Activated CD4-positive, alpha-beta T cell treated with anti-CD3 and anti-CD28 coated beads, Interleukin-2, amount 10 ng/mL, durations not matched to agents 24 days and 14 days (primary cell): ENCODE results near the gene CDH4. TPM values are rescaled to one million over a fixed set of nuclear protein-coding genes. Genes with fewer than 3 reads are reported as not detected.

ENCODE experiments used
- DNase-seq: peaks from one replicate; pipeline ENCODE4 v3.0.0; 2022
- H3K27ac Mint-ChIP-seq: one replicate; pipeline ENCODE4 v1.8.0; 2022; ENCODE audit warnings: mild to moderate bottlenecking, mixed read lengths
- H3K27me3 Mint-ChIP-seq: one replicate; pipeline ENCODE4 v1.8.0; 2022; ENCODE audit warnings: mixed read lengths
- H3K36me3 Mint-ChIP-seq: one replicate; pipeline ENCODE4 v1.8.0; 2022; ENCODE audit warnings: low read depth, mild to moderate bottlenecking, mixed read lengths
- H3K4me1 Mint-ChIP-seq: one replicate; pipeline ENCODE4 v1.8.0; 2021; ENCODE audit warnings: mixed read lengths
- H3K4me3 Mint-ChIP-seq: one replicate; pipeline ENCODE4 v1.8.0; 2022; ENCODE audit warnings: mild to moderate bottlenecking, moderate library complexity, mixed read lengths
- H3K9me3 Mint-ChIP-seq: one replicate; pipeline ENCODE4 v1.8.0; 2021; ENCODE audit warnings: mixed read lengths
- intact Hi-C: fragments of 100-400 bp; cut with micrococcal nuclease; formaldehyde crosslinking; loops from one replicate; pipeline ENCODE4 v1.15.1; 2023
- total RNA-seq: library from RNA; stranded (reverse); gene quantifications from 2 replicates; pipeline ENCODE4 v1.2.3, GENCODE V29; 2022

Gene CDH4
- total RNA-seq, 1 donor from 2014 or later, result not detected

DNA sequence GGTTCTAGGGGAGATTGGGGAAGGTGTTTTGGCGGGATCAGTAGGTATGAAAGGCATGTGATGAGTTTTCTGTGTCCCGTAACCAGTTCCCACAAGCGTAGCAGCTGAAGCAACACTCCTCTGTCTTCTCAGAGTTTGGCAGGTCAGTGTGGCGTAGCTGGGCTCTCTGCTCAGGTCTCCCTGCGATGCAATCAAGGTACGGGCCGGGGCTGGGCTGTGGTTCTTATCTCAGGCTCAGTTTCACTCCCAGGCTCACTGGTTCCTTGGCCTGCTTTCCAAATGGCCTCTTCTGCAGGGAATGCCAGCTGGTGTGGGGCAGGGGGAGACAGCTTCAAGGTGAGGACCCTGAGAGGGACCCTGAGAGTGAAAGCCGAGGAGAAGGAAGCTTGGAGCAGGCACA lies 280.7 kb downstream of the CDH4 start:
- intact Hi-C loops, result no loop called here
- Mint-ChIP-seq H3K4me3 (no peak overlapping the region), H3K36me3 (no peaks in the 10 kb centered on the region), H3K4me1 (no peaks in the 10 kb centered on the region), H3K27ac (no peak overlapping the region), H3K27me3 (no peaks in the 10 kb centered on the region), H3K9me3 (no peaks in the 10 kb centered on the region)
- DNase-seq, result no peak

DNA sequence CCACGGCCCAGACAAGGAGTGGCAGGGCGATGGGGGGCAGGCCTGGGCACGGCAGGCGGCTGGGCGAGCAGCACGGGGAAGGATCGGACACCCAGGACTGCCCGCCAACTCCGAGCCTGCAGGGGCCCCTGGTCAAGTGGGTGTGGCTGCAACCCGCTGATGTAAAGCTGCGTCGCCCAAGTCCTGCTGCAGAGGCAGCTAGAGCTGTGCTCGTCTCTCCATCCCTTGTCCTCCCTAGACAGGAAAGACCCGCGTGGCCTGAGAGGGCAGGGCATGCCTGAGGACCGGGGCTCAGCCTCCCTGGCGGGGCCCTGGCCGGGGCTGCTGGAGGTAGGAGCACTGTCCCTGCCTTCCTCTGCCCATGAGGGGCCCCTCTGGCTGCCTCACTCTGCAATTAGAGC lies 281.2 kb downstream of the CDH4 start:
- no peaks in the 10 kb centered on the region for H3K36me3 Mint-ChIP-seq
- intact Hi-C loops, result no loop called here
- DNase-seq, result no peak
- no peak overlapping the region for H3K4me3 Mint-ChIP-seq
- no peak overlapping the region for H3K27ac Mint-ChIP-seq
- no peaks in the 10 kb centered on the region for H3K27me3 Mint-ChIP-seq
- H3K9me3 Mint-ChIP-seq, result no peaks in the 10 kb centered on the region
- no peaks in the 10 kb centered on the region for H3K4me1 Mint-ChIP-seq

GRCh38 chr20:61534346-61534745 lies 282.3 kb downstream of the CDH4 start:
- H3K36me3 Mint-ChIP-seq, result no peaks in the 10 kb centered on the region
- H3K4me1 Mint-ChIP-seq, result no peaks in the 10 kb centered on the region
- intact Hi-C loops, result no loop called here
- no peak for DNase-seq
- no peak overlapping the region for H3K27ac Mint-ChIP-seq
- H3K9me3 Mint-ChIP-seq, result no peaks in the 10 kb centered on the region
- H3K4me3 Mint-ChIP-seq, result no peak overlapping the region
- no peaks in the 10 kb centered on the region for H3K27me3 Mint-ChIP-seq

- intact Hi-C loops, result no loop called here
- H3K27me3 Mint-ChIP-seq, result no peaks in the 10 kb centered on the region
- H3K36me3 Mint-ChIP-seq, result no peaks in the 10 kb centered on the region
- DNase-seq, result no peak
- H3K4me3 Mint-ChIP-seq, result no peak overlapping the region
- H3K4me1 Mint-ChIP-seq, result no peaks in the 10 kb centered on the region
- H3K9me3 Mint-ChIP-seq, result no peaks in the 10 kb centered on the region
- H3K27ac Mint-ChIP-seq, result no peak overlapping the region
Observed at GRCh38 chr20:61535091-61535490, 283.0 kb downstream of the CDH4 start.

DNA sequence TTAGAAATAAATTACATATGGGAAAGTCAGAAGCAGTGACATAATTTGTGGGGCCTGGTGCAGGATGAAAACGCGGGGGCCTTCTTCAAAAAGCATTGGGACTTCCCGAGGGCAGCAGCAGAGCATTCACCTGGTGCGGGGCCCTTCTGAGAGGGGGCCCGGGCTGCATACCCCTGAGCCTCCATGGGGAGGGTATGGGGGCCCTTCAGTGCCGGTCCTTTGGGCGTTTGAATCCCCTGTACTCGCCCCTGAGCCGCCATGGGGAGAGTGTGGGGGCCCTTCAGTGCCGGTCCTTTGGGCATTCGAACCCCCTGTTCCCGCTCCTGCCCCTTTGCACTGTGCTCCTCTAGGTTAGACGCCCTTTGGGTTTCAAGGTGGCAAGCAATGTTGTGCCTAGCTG lies 283.5 kb downstream of the CDH4 start:
- no peaks in the 10 kb centered on the region for H3K27me3 Mint-ChIP-seq
- no peaks in the 10 kb centered on the region for H3K9me3 Mint-ChIP-seq
- H3K27ac Mint-ChIP-seq, result no peak overlapping the region

DNA sequence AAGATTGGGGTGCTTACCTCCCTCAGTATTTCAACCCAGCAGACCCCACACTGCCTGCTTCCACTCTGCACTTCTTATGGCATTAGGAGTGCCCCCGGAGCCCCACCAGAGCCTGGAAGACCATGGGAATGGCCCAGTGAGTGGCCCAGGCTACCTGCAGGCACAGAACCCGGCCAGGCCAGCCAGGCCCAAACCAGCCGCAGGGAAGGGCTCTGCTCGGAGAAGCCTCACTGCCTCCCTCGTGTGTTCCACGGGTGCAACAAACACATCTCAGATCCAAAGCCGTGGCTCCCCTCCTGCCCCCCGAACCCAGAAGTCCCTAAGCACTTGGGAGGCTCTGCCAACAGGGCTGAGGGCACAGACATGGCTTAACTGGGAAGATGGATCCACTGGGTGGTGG lies 283.9 kb downstream of the CDH4 start:
- Mint-ChIP-seq H3K27ac (no peak overlapping the region), H3K36me3 (no peaks in the 10 kb centered on the region), H3K4me1 (no peaks in the 10 kb centered on the region), H3K27me3 (no peaks in the 10 kb centered on the region), H3K4me3 (no peak overlapping the region), H3K9me3 (no peaks in the 10 kb centered on the region)
- intact Hi-C loops, result no loop called here
- no peak for DNase-seq

More for the DNA sequence above, 283.5 kb downstream of the CDH4 start:
- H3K4me1 Mint-ChIP-seq, result no peaks in the 10 kb centered on the region
- DNase-seq, result no peak
- intact Hi-C loops, result no loop called here
- H3K4me3 Mint-ChIP-seq, result no peak overlapping the region
- no peaks in the 10 kb centered on the region for H3K36me3 Mint-ChIP-seq

DNA sequence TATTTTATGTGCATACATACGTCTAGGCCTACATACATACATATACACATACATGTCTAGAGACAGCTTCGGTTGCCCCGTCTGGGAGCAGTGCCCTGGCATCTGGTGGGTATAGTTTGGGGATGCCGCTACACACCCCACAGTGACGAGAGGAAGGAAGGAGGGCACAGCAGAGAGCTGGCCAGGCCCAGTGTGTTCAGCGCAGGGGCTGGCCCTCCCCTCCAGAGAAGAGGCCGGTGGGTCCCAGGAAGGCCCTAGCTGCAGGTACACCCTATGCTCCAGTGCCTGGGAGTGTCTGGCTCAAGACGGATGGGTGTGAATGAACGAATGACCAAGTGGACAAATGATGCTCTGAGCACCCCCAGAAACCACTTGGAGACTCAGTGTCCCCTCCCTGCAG lies 284.6 kb downstream of the CDH4 start:
- no peaks in the 10 kb centered on the region for H3K4me1 Mint-ChIP-seq
- no peaks in the 10 kb centered on the region for H3K9me3 Mint-ChIP-seq
- DNase-seq, result no peak
- H3K36me3 Mint-ChIP-seq, result no peaks in the 10 kb centered on the region
- H3K27ac Mint-ChIP-seq, result no peak overlapping the region
- intact Hi-C loops, result no loop called here
- no peak overlapping the region for H3K4me3 Mint-ChIP-seq
- no peaks in the 10 kb centered on the region for H3K27me3 Mint-ChIP-seq

- Mint-ChIP-seq H3K4me3 (no peak overlapping the region), H3K9me3 (no peaks in the 10 kb centered on the region), H3K27me3 (no peaks in the 10 kb centered on the region), H3K4me1 (no peaks in the 10 kb centered on the region), H3K36me3 (no peaks in the 10 kb centered on the region), H3K27ac (no peak overlapping the region)
- no peak for DNase-seq
- intact Hi-C loops, result no loop called here
Observed at GRCh38 chr20:61537239-61538182, 285.4 kb downstream of the CDH4 start.

GRCh38 chr20:61538183-61538942 lies 286.3 kb downstream of the CDH4 start:
- intact Hi-C loops, result no loop called here
- no peak overlapping the region for H3K27ac Mint-ChIP-seq
- no peaks in the 10 kb centered on the region for H3K36me3 Mint-ChIP-seq
- H3K4me1 Mint-ChIP-seq, result no peaks in the 10 kb centered on the region
- DNase-seq, result no peak
- no peaks in the 10 kb centered on the region for H3K27me3 Mint-ChIP-seq
- H3K4me3 Mint-ChIP-seq, result no peak overlapping the region
- H3K9me3 Mint-ChIP-seq, result no peaks in the 10 kb centered on the region

GRCh38 chr20:61538943-61539265 lies 286.8 kb downstream of the CDH4 start:
- Mint-ChIP-seq H3K4me1 (no peaks in the 10 kb centered on the region), H3K27ac (no peak overlapping the region), H3K27me3 (no peaks in the 10 kb centered on the region), H3K4me3 (no peak overlapping the region), H3K36me3 (no peaks in the 10 kb centered on the region), H3K9me3 (no peaks in the 10 kb centered on the region)
- no peak for DNase-seq
- intact Hi-C loops, result no loop called here

DNA sequence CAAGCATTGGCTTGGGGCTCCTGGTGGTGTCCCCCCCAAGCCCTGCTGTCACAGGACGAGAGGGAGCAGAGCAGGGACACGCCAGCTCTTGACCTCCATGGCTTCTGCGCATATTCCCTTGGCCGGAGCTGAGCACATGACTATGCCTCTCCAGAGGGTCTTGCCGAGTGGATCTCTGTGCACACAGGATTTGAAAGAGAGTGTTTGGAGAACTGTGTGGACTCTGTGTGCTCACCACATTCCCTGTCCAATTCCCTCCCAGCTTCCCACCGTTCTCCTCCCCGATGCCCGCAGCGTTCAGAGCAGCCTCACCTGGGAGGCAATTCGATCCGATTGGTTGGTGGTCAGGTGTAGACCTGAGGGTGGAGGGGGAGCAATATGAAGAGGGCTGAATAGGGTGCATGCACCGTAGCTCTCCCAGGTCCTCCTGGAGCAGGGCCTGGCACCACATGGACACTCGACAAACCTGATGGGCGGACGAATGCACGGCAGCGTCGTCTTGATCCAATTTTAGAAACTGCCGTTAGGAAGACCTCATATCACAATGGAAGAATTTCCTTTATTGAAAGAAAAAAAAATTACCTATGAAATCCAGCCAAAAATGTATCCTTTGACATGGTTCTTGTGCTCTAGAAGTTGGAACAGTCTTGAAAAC lies 287.8 kb downstream of the CDH4 start:
- Mint-ChIP-seq H3K4me1 (no peaks in the 10 kb centered on the region), H3K9me3 (no peaks in the 10 kb centered on the region), H3K4me3 (no peak overlapping the region), H3K27me3 (no peaks in the 10 kb centered on the region), H3K36me3 (no peaks in the 10 kb centered on the region), H3K27ac (no peak overlapping the region)
- DNase-seq, result no peak
- intact Hi-C loops, result no loop called here

DNA sequence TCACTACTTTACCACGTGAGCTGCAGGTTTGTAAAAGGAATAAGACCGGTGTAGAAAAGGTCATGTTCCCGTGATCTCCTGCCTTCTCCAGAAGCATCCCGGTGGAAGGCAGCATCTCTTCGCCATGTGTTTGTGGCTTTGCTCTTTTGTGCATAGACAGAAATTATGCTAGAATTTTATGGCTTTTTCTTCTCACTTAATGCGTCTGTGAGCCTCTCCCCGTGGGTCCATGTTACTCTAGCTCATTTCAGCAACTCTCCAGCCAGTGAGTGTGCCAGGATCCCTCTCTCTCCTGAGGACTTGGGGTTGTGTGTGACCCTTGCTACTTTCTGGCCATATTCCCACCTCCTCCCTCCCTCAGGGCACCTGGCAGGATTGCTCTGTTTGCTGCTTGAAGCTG lies 289.5 kb downstream of the CDH4 start:
- no peak overlapping the region for H3K4me3 Mint-ChIP-seq
- intact Hi-C loops, result no loop called here
- H3K36me3 Mint-ChIP-seq, result no peaks in the 10 kb centered on the region
- no peak for DNase-seq
- H3K27me3 Mint-ChIP-seq, result no peaks in the 10 kb centered on the region
- H3K9me3 Mint-ChIP-seq, result no peaks in the 10 kb centered on the region
- H3K27ac Mint-ChIP-seq, result no peak overlapping the region
- H3K4me1 Mint-ChIP-seq, result no peaks in the 10 kb centered on the region

- Mint-ChIP-seq H3K9me3 (no peaks in the 10 kb centered on the region), H3K4me3 (no peak overlapping the region), H3K4me1 (no peaks in the 10 kb centered on the region), H3K27ac (no peak overlapping the region), H3K27me3 (no peaks in the 10 kb centered on the region), H3K36me3 (no peaks in the 10 kb centered on the region)
- DNase-seq, result no peak
- intact Hi-C loops, result no loop called here
Observed at GRCh38 chr20:61543086-61543485, 291.0 kb downstream of the CDH4 start.
